Hepatocyte (in vitro differentiated cells): ENCODE measurements around the gene ITGA5.

ENCODE experiments used
- CTCF ChIP-seq: fragments of 200-600 bp; sonication (generic); IDR thresholded peaks from 2 replicates; pipeline ENCODE4 v1.5.1; 2016; ENCODE audit warnings: antibody characterized with exemption, mild to moderate bottlenecking; ENCODE audit not compliant: poor library complexity
- EZH2 ChIP-seq: fragments of 200-600 bp; sonication (generic); IDR thresholded peaks from 2 replicates; pipeline ENCODE4 v1.6.1; 2016; ENCODE audit warnings: antibody characterized with exemption, mild to moderate bottlenecking, borderline replicate concordance
- EZH2phosphoT487 ChIP-seq: fragments of 200-600 bp; sonication (generic); IDR thresholded peaks from one replicate; pipeline ENCODE4 v1.6.1; 2018; ENCODE audit warnings: antibody characterized with exemption, mild to moderate bottlenecking, low read depth, moderate library complexity; ENCODE audit not compliant: unreplicated experiment, severe bottlenecking

- TF ChIP-seq CTCF, result no peak
- no peak for TF ChIP-seq EZH2
- TF ChIP-seq EZH2phosphoT487, result no peak
These were observed 36.8 kb upstream of the ITGA5 start for GRCh38 chr12:54455760-54456469.
